Loucy (cell line): ENCODE results near the gene ARCN1.

Experiments used
- CTCF ChIP-seq: fragments of 200-600 bp; sonication (generic); conservative IDR thresholded peaks from 2 replicates; pipeline ENCODE4 v1.5.1; 2014; ENCODE audit warnings: mild to moderate bottlenecking, antibody characterized with exemption, low read length
- EZH2phosphoT487 ChIP-seq: fragments of 200-600 bp; IDR thresholded peaks from 2 replicates; pipeline ENCODE4 v1.6.1; 2018; ENCODE audit warnings: antibody characterized with exemption, mild to moderate bottlenecking, moderate library complexity, borderline replicate concordance

- TF ChIP-seq CTCF (no peak), EZH2phosphoT487 (no peak)
Observed at GRCh38 chr11:118618115-118618990, 46.1 kb downstream of the ARCN1 start.
